GM23338 (cell line): ENCODE measurements around the gene ERH. TPM values are rescaled to one million over a fixed set of nuclear protein-coding genes. Genes with fewer than 3 reads are reported as not detected.

Experiments
- ATAC-seq: fragments of 200-7000 bp; cut with Tn5 transposase; 3 replicates; pipeline ENCODE4 v1.9.1; 2020
- DNase-seq: peaks from one replicate; pipeline ENCODE4 v3.0.0-alpha.2; 2015; ENCODE audit warnings: low spot score
- H2AFZ ChIP-seq: fragments of 200-600 bp; sonication (generic); 2 replicates; pipeline ENCODE4 v1.8.0; 2016; ENCODE audit warnings: antibody characterized with exemption, mild to moderate bottlenecking, moderate library complexity
- H3F3A ChIP-seq: fragments of 200-600 bp; sonication (generic); replicated peaks from 2 replicates; pipeline ENCODE4 v1.8.0; 2017; ENCODE audit warnings: antibody characterized with exemption, mixed run types, low read depth
- H3K27ac ChIP-seq: fragments of 200-600 bp; sonication (generic); 2 replicates; pipeline ENCODE4 v1.6.1; 2016; ENCODE audit warnings: low read depth
- H3K27me3 ChIP-seq: fragments of 200-600 bp; sonication (generic); 2 replicates; pipeline ENCODE4 v1.8.0; 2016; ENCODE audit warnings: mild to moderate bottlenecking, mixed run types, moderate library complexity; ENCODE audit not compliant: insufficient read depth
- H3K36me3 ChIP-seq: fragments of 200-600 bp; sonication (generic); 2 replicates; pipeline ENCODE4 v1.8.0; 2016; ENCODE audit warnings: mild to moderate bottlenecking; ENCODE audit not compliant: insufficient read depth
- H3K4me1 ChIP-seq: fragments of 200-600 bp; sonication (generic); 2 replicates; pipeline ENCODE4 v1.8.0; 2016; ENCODE audit warnings: mild to moderate bottlenecking, moderate library complexity; ENCODE audit not compliant: insufficient read depth
- H3K4me2 ChIP-seq: fragments of 200-600 bp; sonication (generic); 2 replicates; pipeline ENCODE4 v1.7.1; 2017; ENCODE audit warnings: mixed run types
- H3K4me3 ChIP-seq: fragments of 200-600 bp; sonication (generic); 2 replicates; pipeline ENCODE4 v1.6.1; 2016; ENCODE audit warnings: mixed run types
- H3K79me2 ChIP-seq: fragments of 200-600 bp; sonication (generic); replicated peaks from 2 replicates; pipeline ENCODE4 v1.8.0; 2017; ENCODE audit warnings: mild to moderate bottlenecking; ENCODE audit not compliant: insufficient read depth
- H3K9me2 ChIP-seq: fragments of 200-600 bp; sonication (generic); 2 replicates; pipeline ENCODE4 v1.8.0; 2017; ENCODE audit not compliant: insufficient read depth
- H4K20me1 ChIP-seq: fragments of 200-600 bp; sonication (generic); replicated peaks from 2 replicates; pipeline ENCODE4 v1.8.0; 2017; ENCODE audit warnings: mild to moderate bottlenecking; ENCODE audit not compliant: insufficient read depth
- H3K27ac Mint-ChIP-seq: 2 replicates; pipeline ENCODE4 v1.8.0; 2020; ENCODE audit warnings: inconsistent platforms, mild to moderate bottlenecking, moderate library complexity, mixed read lengths
- H3K27me3 Mint-ChIP-seq: 3 replicates; pipeline ENCODE4 v1.8.0; 2022; ENCODE audit warnings: low read depth, mild to moderate bottlenecking, moderate library complexity, mixed read lengths, inconsistent platforms; ENCODE audit not compliant: insufficient read depth, poor library complexity
- H3K36me3 Mint-ChIP-seq: 3 replicates; pipeline ENCODE4 v1.8.0; 2021; ENCODE audit warnings: low read depth, mild to moderate bottlenecking, inconsistent platforms, moderate library complexity, mixed read lengths
- H3K4me1 Mint-ChIP-seq: 3 replicates; pipeline ENCODE4 v1.8.0; 2020; ENCODE audit warnings: mild to moderate bottlenecking, inconsistent platforms, mixed read lengths
- H3K4me3 Mint-ChIP-seq: 3 replicates; pipeline ENCODE4 v1.8.0; 2021; ENCODE audit warnings: moderate library complexity, mild to moderate bottlenecking, inconsistent platforms, mixed read lengths
- H3K9me3 Mint-ChIP-seq: 3 replicates; pipeline ENCODE4 v1.8.0; 2020; ENCODE audit warnings: moderate library complexity, mild to moderate bottlenecking, inconsistent platforms, mixed read lengths
- CREB1 ChIP-seq: fragments of 250-450 bp; sonication (Bioruptor Pico); IDR thresholded peaks from 2 replicates; pipeline ENCODE4 v1.5.0; 2020; ENCODE audit warnings: low read depth, mild to moderate bottlenecking, moderate library complexity
- EZH2 ChIP-seq: fragments of 200-600 bp; sonication (generic); IDR thresholded peaks from one replicate; pipeline ENCODE4 v1.8.0; 2017; ENCODE audit warnings: antibody characterized with exemption, mild to moderate bottlenecking, low read depth; ENCODE audit not compliant: unreplicated experiment
- EZH2phosphoT487 ChIP-seq: fragments of 200-600 bp; sonication (generic); IDR thresholded peaks from one replicate; pipeline ENCODE4 v1.8.1; 2018; ENCODE audit warnings: antibody characterized with exemption; ENCODE audit not compliant: unreplicated experiment
- POLR2AphosphoS5 ChIP-seq: IDR thresholded peaks from 2 replicates; pipeline ENCODE4 v1.6.1; 2016; ENCODE audit warnings: antibody characterized with exemption, low read depth
- REST ChIP-seq: IDR thresholded peaks from one replicate; pipeline ENCODE4 v1.6.1; 2018; ENCODE audit warnings: antibody characterized with exemption; ENCODE audit not compliant: unreplicated experiment
- ZNF114 ChIP-seq: fragments of 250-450 bp; sonication (Bioruptor Pico); IDR thresholded peaks from 2 replicates; pipeline ENCODE4 v1.5.0; 2020; ENCODE audit warnings: mild to moderate bottlenecking, moderate library complexity
- ZNF462 ChIP-seq: fragments of 250-450 bp; sonication (Bioruptor Pico); IDR thresholded peaks from 2 replicates; pipeline ENCODE4 v1.5.0; 2020; ENCODE audit warnings: mild to moderate bottlenecking, moderate library complexity
- long read RNA-seq: library from polyadenylated mRNA; unstranded; transcript quantifications from one replicate; pipeline ENCODE4 v2.0.0, GENCODE V29; 2020; ENCODE audit not compliant: unreplicated experiment
- polyA plus RNA-seq: library from polyadenylated mRNA; unstranded; fragments of >200 nt; fragmentation: Nextera tagmentation; extraction: Ambion mirVana; gene quantifications from 2 replicates; pipeline ENCODE4 v1.2.1, GENCODE V29; 2016
- total RNA-seq: library from RNA; depleted of rRNA; stranded (reverse); fragments of >200 nt; shearing (Covaris generic); gene quantifications from 2 replicates; pipeline ENCODE4 v1.2.3, GENCODE V29; 2014; rRNA removed
- TF ChIP-seq, protein P1 (sequence below), 2 experiments: fragments of 200-600 bp in 1 of 2; sonication (generic) in 1 of 2; conservative IDR thresholded peaks; 2 replicates each; pipeline versions ENCODE4 v1.5.1 to v1.6.1; 2016 to 2017; ENCODE audit warnings: antibody characterized with exemption in 2 of 2, low read depth in 2 of 2, mild to moderate bottlenecking in 2 of 2, moderate library complexity in 1 of 2
- TF ChIP-seq, protein P2 (sequence below): IDR thresholded peaks from 2 replicates; pipeline ENCODE4 v1.6.1; 2016; ENCODE audit warnings: antibody characterized with exemption

ERH gene
- total RNA-seq (188 and 325 TPM in 2 replicates), polyA plus RNA-seq (545 and 597 TPM in 2 replicates)
- long read RNA-seq, transcript ERH-203 (4 exons, 1,124 nt): major isoform, 35 of 43 reads
- long read RNA-seq, partial matches to known transcripts: 0 of 43 reads
- long read RNA-seq, other reads (novel, unspliced or antisense): 7 of 43 reads

GRCh38 chr14:69398053-69398817 is at the start of gene ERH, which contains the start of gene SLC39A9:
TSS of gene ERH (minus strand) at chr14:69398299. CDS start at chr14:69398233, 66 bp downstream.
TSS of gene SLC39A9 (plus strand) at chr14:69398692. CDS start at chr14:69399370, 678 bp downstream.
- Mint-ChIP-seq H3K27ac (peak within 1 kb of the TSS; percentile 100), H3K4me3 (peak within 1 kb of the TSS; percentile 92), H3K36me3 (peaks cover 40% of the 10 kb centered on the region), H3K4me1 (peaks cover 28% of the 10 kb centered on the region), H3K9me3 (no peaks in the 10 kb centered on the region), H3K27me3 (peaks cover 7% of the 10 kb centered on the region)
- Histone ChIP-seq H3K27me3 (no peaks in the 10 kb centered on the region), H2AFZ (peak within 1 kb of the TSS; percentile 1; the same call in 1 of the 2 replicates), H3K9me2 (no peaks in the 10 kb centered on the region), H3F3A (no peaks in the 10 kb centered on the region), H4K20me1 (peaks cover 30% of the 10 kb centered on the region), H3K36me3 (peaks cover 27% of the 10 kb centered on the region), H3K27ac (peak within 1 kb of the TSS; percentile 64), H3K4me1 (peaks cover 22% of the 10 kb centered on the region), H3K4me2 (peak within 1 kb of the TSS; percentile 96), H3K79me2 (peaks cover 92% of the 10 kb centered on the region), H3K4me3 (peak within 1 kb of the TSS; percentile 87)
- ATAC-seq (peak; percentile 92), DNase-seq (peak; percentile 98)
- TF ChIP-seq POLR2AphosphoS5: peak; percentile 82
- TF ChIP-seq EZH2phosphoT487: no peak
- no peak for TF ChIP-seq ZNF462 (CRISPR knock-in tag)
- TF ChIP-seq, protein P1, sequence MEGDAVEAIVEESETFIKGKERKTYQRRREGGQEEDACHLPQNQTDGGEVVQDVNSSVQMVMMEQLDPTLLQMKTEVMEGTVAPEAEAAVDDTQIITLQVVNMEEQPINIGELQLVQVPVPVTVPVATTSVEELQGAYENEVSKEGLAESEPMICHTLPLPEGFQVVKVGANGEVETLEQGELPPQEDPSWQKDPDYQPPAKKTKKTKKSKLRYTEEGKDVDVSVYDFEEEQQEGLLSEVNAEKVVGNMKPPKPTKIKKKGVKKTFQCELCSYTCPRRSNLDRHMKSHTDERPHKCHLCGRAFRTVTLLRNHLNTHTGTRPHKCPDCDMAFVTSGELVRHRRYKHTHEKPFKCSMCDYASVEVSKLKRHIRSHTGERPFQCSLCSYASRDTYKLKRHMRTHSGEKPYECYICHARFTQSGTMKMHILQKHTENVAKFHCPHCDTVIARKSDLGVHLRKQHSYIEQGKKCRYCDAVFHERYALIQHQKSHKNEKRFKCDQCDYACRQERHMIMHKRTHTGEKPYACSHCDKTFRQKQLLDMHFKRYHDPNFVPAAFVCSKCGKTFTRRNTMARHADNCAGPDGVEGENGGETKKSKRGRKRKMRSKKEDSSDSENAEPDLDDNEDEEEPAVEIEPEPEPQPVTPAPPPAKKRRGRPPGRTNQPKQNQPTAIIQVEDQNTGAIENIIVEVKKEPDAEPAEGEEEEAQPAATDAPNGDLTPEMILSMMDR (conservative IDR thresholded peaks at IDR 0.05; ENCODE audit: low read depth in 2 of 2): no peak
- 0 out of 2 replicates have a peak, but pooled peaks have one; percentile 66 for TF ChIP-seq ZNF114 (CRISPR knock-in tag)
- no peak for TF ChIP-seq EZH2
- TF ChIP-seq REST: peak; percentile 34
- TF ChIP-seq CREB1 (CRISPR knock-in tag): peak; percentile 92
- TF ChIP-seq, protein P2, sequence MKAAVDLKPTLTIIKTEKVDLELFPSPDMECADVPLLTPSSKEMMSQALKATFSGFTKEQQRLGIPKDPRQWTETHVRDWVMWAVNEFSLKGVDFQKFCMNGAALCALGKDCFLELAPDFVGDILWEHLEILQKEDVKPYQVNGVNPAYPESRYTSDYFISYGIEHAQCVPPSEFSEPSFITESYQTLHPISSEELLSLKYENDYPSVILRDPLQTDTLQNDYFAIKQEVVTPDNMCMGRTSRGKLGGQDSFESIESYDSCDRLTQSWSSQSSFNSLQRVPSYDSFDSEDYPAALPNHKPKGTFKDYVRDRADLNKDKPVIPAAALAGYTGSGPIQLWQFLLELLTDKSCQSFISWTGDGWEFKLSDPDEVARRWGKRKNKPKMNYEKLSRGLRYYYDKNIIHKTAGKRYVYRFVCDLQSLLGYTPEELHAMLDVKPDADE: peak; percentile 94
